SIG-M5 treated with dmso at 0.1 percent for 504 hours (cell line): ENCODE results near the gene RCOR1.

ENCODE experiments used
- DNase-seq: peaks from one replicate; lab custom pipeline; 2025; ENCODE audit not compliant: unreplicated experiment; lab: John Stamatoyannopoulos, UW

Gene RCOR1

DNA sequence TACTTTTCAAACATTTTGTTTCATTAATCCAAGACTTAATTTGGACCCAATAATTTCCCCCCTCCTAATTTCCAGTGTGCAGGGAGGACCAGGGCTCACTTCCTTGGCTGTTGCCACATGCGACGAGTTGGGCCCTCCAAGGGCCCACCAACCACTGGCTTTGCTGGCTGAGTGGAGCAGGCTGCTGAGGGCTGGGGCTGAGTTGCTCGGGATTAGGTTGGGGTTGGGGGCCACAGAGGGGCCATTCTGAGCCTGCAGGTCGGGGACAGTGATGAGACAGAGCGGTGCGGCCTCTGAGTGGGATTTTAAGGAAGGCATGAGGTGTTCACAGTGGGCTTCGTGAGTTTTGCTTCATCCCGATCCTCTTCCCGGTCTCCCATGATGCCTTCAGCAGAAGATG lies 178.7 kb downstream of the RCOR1 start:
- DNase-seq, result no peak

DNA sequence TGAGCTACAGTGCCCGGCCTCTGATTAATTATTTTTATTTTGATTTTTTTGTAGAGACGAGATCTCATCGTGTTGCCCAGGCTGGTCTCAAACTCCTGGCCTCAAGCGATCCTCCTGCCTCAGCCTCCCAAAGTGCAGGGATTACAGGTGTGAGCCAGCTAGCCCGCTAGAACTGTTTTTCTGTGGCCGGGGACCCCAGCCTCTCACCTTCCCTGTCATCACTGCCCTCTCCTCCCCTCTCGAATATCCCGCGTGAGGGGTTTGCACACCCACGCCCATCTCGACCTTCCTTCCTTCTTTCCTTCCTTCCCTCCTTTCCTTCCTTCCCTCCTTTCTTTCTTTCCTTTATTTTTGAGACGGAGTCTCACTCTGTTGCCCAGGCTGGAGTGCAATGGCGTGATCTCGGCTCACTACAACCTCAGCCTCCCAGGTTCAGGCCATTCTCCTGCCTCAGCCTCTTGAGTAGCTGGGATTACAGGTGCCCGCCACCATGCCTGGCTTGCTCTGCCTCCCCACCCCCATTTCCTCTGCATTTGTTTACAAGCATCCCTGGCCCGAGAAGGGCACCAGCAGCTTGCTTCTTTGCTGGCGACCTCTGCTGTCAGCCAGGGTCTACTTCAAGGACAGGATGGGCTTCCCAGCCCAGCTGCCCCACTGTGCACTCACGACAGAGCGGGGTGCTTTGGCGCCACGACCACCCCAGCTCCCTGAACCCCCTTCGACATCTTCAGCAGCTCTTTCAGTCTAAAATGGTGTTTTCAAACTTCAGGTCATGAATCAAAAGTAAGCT lies 180.5 kb downstream of the RCOR1 start:
- DNase-seq, result peak; percentile 7

DNA sequence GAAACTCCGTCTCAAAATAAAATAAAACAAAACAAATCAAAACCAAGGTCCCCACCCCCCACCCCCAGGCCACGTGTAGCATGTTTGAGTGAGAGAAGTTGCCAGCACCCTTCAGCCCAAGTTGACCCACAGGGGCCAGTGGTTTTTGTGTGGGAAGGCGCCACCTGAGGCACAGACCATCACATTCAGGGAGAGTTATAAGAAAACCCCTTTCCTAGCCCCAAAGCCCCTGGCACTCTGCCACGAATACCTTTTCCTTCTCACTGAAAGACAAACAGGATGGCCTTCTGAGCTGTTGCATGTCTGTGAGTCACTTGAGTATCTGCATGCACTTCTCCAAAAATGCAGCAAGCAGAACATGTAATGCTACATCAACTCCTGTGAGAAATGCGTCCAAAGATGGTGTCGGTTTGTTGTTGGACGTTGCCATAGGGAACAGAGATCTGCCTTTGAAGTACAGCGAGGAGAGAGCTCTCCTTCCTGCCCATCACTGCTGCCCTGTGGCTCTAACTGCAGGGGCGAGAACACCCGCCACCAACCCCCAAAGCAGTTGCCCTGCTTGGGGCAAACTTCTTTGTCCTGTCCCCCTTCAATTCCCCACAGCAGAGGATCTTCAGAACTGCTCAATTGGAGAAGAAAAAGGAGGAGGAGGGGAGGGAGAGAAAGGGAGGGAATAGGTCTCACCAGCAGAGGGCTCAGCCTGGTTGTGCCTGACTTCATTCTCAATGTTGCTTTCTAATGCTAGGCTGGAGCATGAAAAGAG lies 182.1 kb downstream of the RCOR1 start:
- DNase-seq, result peak; percentile 85

DNA sequence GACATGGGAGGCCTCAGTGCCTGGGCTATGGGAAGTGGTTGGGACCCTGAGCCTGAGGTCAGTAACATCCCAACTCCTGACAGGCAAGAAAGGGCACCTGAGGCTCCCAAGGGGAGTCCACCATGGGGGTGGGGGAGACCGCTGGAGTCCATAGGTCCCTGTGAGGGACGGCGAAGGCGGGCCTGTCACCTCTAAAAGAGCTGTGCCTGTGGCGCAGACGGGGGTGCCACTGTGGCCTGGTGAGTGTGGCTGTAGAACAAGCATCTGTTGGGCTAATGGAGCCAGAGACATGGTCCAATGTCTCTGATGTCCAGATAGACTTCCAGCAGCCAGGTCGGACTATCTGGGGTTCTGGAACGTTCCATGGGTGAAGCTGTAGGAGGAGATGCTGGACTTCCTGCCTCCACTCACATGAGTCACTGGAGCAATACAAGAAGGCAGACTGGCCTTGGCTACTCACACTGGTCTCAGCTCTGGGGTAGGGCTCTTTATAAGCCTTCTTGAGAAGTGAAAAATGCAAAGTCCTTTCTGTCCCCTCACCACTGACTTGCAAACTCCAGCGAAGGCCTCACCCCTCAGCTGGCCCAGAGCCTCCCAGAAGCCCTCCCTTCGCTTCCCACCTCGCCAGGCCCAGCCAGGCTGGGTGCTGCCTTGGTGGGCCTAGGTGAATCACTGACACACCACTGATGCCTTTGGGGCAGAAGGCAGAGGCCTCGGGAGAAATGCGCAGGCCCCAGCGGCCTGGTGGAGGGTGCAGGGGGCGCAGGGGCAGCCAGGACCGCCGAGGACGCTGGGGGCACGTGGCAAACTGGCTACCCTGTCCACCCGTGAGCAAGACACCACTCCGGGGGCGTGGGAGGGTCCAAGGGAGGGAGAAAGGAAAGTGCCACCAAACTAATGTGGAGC lies 183.7 kb downstream of the RCOR1 start:
- no peak for DNase-seq

DNA sequence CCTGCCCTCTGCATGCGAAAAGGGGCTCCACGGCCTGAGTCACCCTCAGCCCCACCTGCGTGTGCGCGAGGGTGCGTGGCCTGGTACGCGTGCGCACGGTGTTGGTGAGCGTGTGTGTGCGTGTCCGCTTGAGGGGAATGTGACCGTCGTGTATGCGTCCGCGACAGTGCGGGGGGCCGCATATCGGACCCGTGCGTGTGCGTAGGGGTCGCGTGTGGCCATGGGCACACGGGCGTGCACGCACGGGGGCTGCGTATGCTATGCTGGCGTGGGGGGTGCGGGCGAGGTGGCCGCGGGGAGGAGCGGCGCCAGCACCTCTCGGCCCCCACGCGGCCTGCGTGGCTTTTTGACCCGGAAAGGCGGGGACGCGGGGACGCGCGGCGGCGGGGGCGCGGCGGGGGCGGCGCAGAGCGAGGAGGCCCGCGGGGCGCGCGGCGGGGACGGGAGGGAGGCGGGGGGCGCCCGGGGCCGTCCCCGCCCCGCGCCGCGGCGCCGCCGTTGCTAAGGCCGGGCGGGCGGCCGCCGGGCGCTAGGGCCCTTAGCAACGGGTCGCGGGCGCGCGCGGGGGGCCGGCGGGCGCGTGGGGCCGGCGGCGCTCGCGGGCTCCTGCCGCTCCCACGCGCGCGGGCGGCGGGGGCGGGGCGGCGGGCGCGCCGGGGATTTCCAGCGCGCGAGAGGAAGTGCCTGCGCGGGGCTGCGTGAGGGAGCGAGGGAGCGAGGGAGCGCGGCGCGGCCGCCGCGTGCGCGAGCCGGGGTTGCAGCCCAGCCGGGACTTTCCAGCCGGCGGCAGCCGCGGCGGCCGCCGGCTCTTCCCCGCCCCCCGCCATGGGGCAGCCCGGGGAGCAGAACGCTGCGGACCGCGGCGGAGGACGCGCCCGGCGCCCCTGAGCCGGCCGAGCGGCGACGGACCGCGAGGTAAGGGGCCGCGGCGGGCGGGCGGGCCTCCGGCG lies 184.6 kb downstream of the RCOR1 start, which contains the start of gene TRAF3:
TSS of gene TRAF3 (plus strand) at position 689 of the 950 bp plus-strand sequence. CDS start 92,753 bp downstream, outside the sequence.
- DNase-seq, result peak; percentile 41

DNA sequence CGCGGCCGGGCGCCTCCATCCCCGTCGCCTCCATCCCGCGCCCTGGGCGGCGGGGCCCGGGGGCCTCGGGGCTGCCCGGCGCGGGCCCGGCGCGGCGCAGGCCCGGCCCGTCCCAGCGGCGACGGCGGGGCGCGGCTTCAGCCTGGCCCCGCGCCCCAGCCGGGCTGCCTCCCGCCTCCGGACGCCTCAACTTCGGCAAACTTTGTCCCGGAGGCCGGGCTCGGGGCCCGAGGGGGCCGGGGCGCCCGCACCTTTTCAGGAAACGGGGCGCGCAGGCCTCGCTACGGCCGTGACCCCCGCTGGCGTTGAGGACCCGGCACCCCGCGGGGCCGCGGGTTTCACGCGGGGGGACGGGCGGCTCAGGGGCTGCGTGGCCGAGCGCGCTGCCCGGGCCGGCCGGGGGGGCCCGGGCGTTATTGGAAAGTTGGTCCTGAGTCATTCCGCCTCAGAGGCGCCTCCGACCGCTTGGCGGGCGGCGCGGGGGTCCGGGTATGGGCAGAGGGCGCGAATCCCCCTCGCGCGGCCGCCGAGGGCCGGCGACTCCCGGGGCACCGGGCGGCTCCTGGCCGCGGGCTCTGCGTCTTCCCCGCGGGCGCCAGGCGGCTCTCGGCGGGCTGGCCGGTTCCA lies 185.4 kb downstream of the RCOR1 start:
- DNase-seq, result no peak

DNA sequence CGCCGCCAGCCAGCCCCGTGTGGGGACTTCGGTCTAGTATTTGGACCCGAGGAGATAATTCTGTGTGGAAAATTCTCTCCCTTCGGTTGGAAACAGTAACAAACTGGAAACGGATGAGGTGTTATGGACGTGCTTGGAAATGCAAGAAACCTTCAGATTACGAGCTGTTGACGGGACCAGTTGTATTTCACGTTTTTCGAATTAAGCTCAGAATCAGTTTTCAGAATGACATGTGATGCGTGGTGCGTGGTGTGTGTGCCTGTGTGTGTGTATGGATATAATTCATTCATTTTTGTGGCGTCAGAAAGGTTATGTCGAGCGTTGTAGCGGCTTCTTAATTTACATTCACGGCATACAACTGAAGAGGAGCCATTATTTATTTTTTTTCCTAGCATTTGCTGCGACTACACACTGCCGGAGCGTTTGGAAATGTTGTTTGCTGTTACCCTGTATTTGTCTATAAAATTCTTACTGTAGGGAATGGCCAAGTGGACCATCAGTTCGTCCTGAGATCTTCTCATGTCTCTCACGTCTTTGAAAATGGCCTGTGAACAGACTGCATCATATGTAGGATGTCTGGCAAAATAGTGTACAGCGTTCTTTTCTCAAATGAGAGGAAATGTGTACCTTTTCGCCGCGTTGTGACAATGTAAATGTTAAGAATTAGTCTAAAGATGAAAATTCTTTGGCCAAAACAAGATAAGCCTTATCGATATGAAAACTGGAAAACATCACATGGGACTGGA lies 186.1 kb downstream of the RCOR1 start:
- DNase-seq, result peak; percentile 12

DNA sequence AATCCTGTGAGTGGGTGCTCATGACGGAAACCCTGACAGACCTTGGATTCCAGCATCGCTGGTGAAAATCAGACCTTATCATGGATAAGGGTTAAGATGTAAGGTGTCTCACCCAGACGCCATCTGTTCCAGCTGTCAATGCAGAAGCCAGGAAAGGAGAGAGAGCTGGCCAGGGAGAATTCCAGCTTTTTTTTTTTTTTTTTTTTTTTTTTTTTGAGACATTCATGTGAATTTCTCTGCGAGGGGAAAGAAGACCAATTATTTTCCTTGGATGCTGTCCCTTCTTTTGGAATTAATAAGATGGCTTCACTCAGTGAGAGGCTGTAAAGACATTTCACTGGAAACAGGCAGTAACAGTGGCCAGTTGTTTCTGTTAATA lies 186.6 kb downstream of the RCOR1 start:
- no peak for DNase-seq

DNA sequence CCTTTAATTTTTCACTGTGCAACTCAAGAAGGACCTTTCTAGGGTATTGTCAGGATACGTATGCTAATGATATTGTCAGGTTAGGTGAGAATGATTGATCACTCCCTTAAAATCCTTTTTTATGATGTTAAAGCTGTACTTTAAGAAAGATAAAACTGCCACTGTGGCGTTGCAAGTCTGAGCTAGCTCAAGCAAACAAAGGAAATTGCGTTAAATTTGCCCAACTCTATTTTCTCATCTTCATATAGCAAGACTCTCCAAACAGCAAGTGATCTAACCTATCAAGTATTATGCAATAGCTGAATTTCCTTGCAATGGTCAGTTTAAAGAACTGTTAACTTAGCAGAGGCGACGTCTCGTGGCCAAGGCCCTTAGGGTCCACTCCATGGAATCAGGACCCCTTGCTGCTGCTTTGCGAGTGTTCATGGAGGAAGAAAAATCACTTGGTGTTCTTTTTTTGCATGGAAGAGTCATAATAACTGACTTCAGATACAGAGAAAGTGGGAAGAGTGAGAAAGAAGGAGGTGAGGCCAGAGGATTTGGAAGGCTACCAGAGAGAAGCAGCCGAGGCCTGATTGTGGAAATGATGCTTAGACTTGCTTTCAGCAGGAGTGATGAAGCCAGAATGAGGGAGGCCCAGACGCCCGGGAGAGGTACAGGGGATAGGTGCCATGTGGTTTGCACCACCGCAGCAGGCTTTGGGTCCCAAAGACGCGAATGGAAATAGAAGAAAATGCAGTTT lies 187.3 kb downstream of the RCOR1 start:
- DNase-seq, result peak; percentile 47
